IMR-90 (cell line): ENCODE data around the gene HEBP1. TPM values are rescaled to one million over a fixed set of nuclear protein-coding genes. Genes with fewer than 3 reads are reported as not detected.

Source experiments
- ATAC-seq: fragments of 200-7000 bp; cut with Tn5 transposase; 2 replicates; pipeline ENCODE4 v1.9.1; 2020; ENCODE audit warnings: low read depth, mild to moderate bottlenecking, moderate library complexity
- BruUV-seq: library from RNA; stranded (reverse); fragments of 400-500 nt; replicated peaks from 2 replicates; lab custom pipeline; 2021; lab: Mats Ljungman, UMichigan
- CTCF ChIA-PET: fragments of 300-600 bp; formaldehyde crosslinking; extraction: SDS; loops from one replicate; lab custom pipeline; 2021; ENCODE audit warnings: antibody characterized with exemption; lab: Yijun Ruan, JAX
- POLR2A ChIA-PET: fragments of 300-600 bp; sonication (Branson Sonifier 250); formaldehyde crosslinking; loops from one replicate; lab custom pipeline; 2022; ENCODE audit warnings: antibody characterized with exemption; ENCODE audit not compliant: unreplicated experiment; lab: Charles Lee
- DNase-seq: peaks from one replicate; pipeline ENCODE4 v3.0.0; 2013
- H2AFZ ChIP-seq: replicated peaks from 2 replicates; pipeline ENCODE3; 2013; ENCODE audit warnings: low read length, mild to moderate bottlenecking; ENCODE audit not compliant: poor library complexity
- H2AK5ac ChIP-seq: 2 replicates; pipeline ENCODE4 v1.6.1; 2013; ENCODE audit warnings: low read depth, low read length, inconsistent platforms
- H2AK9ac ChIP-seq: replicated peaks from 2 replicates; pipeline ENCODE3; 2013; ENCODE audit warnings: mild to moderate bottlenecking, low read depth, low read length, moderate library complexity; ENCODE audit not compliant: poor library complexity
- H2BK120ac ChIP-seq: 2 replicates; pipeline ENCODE4 v1.6.1; 2013; ENCODE audit warnings: low read depth, low read length, inconsistent platforms
- H2BK15ac ChIP-seq: 3 replicates; pipeline ENCODE4 v1.6.1; 2013; ENCODE audit warnings: low read depth, low read length, inconsistent platforms
- H2BK20ac ChIP-seq: 2 replicates; pipeline ENCODE4 v1.6.1; 2013; ENCODE audit warnings: low read depth, mild to moderate bottlenecking, inconsistent platforms, low read length, moderate library complexity
- H2BK5ac ChIP-seq: 2 replicates; pipeline ENCODE4 v1.6.1; 2013; ENCODE audit warnings: mild to moderate bottlenecking, low read depth, low read length, inconsistent platforms; ENCODE audit not compliant: poor library complexity, severe bottlenecking
- H3K14ac ChIP-seq: replicated peaks from 2 replicates; pipeline ENCODE4 v1.6.1; 2013; ENCODE audit warnings: low read depth, low read length, inconsistent platforms
- H3K18ac ChIP-seq: 2 replicates; pipeline ENCODE4 v1.6.1; 2013; ENCODE audit warnings: low read depth, low read length, control low read depth
- H3K23ac ChIP-seq: 2 replicates; pipeline ENCODE4 v1.6.1; 2013; ENCODE audit warnings: low read depth, low read length, inconsistent platforms
- H3K27ac ChIP-seq: 2 replicates; pipeline ENCODE4 v1.5.1; 2013; ENCODE audit warnings: mild to moderate bottlenecking, control low read depth, low read length; ENCODE audit not compliant: insufficient read depth
- H3K27me3 ChIP-seq: 2 replicates; pipeline ENCODE4 v1.6.1; 2013; ENCODE audit warnings: low read length; ENCODE audit not compliant: control insufficient read depth, insufficient read depth
- H3K36me3 ChIP-seq: 2 replicates; pipeline ENCODE4 v1.6.1; 2013; ENCODE audit warnings: low read length, mixed read lengths; ENCODE audit not compliant: control insufficient read depth, insufficient read depth
- H3K4ac ChIP-seq: 2 replicates; pipeline ENCODE4 v1.6.1; 2013; ENCODE audit warnings: low read depth, low read length, inconsistent platforms
- H3K4me1 ChIP-seq: 2 replicates; pipeline ENCODE4 v1.6.1; 2013; ENCODE audit warnings: low read length, mixed read lengths; ENCODE audit not compliant: control insufficient read depth, insufficient read depth
- H3K4me2 ChIP-seq: 2 replicates; pipeline ENCODE4 v1.6.1; 2013; ENCODE audit warnings: low read depth, mild to moderate bottlenecking, control low read depth, low read length, moderate library complexity
- H3K4me3 ChIP-seq: 2 replicates; pipeline ENCODE4 v1.5.1; 2013; ENCODE audit warnings: low read depth, mild to moderate bottlenecking, control low read depth, low read length, moderate library complexity; ENCODE audit not compliant: insufficient read depth
- H3K56ac ChIP-seq: 2 replicates; pipeline ENCODE4 v1.6.1; 2013; ENCODE audit warnings: low read length, inconsistent platforms; ENCODE audit not compliant: insufficient read depth; ENCODE audit errors: extremely low read depth
- H3K79me1 ChIP-seq, 2 experiments: 2 replicates each; pipeline ENCODE4 v1.6.1; 2013; ENCODE audit warnings: low read length in 2 of 2, inconsistent platforms in 1 of 2, low read depth in 1 of 2
- H3K9ac ChIP-seq: 2 replicates; pipeline ENCODE4 v1.6.1; 2013; ENCODE audit warnings: low read depth, low read length, control low read depth
- H3K9me1 ChIP-seq: 2 replicates; pipeline ENCODE4 v1.6.1; 2013; ENCODE audit warnings: low read length, inconsistent platforms; ENCODE audit not compliant: insufficient read depth
- H3K9me3 ChIP-seq: 2 replicates; pipeline ENCODE4 v1.6.1; 2013; ENCODE audit warnings: low read length; ENCODE audit not compliant: control insufficient read depth, insufficient read depth
- H4K20me1 ChIP-seq: 2 replicates; pipeline ENCODE4 v1.6.1; 2013; ENCODE audit warnings: low read length, inconsistent platforms; ENCODE audit not compliant: insufficient read depth
- H4K5ac ChIP-seq: 2 replicates; pipeline ENCODE4 v1.6.1; 2013; ENCODE audit warnings: mild to moderate bottlenecking, low read depth, low read length, control low read depth
- H4K8ac ChIP-seq, 2 experiments: 2 replicates each; pipeline ENCODE4 v1.6.1; 2013; ENCODE audit warnings: low read depth in 2 of 2, low read length in 2 of 2, control low read depth in 1 of 2, inconsistent platforms in 1 of 2
- H4K91ac ChIP-seq: 2 replicates; pipeline ENCODE4 v1.6.1; 2013; ENCODE audit warnings: low read depth, low read length, inconsistent platforms; ENCODE audit not compliant: insufficient read depth
- CEBPB ChIP-seq: IDR thresholded peaks from 2 replicates; pipeline ENCODE4 v1.6.1; 2012; ENCODE audit warnings: low read depth, low read length, improper control_type of control experiment
- CHD1 ChIP-seq: IDR thresholded peaks from 2 replicates; pipeline ENCODE4 v1.6.1; 2012; ENCODE audit warnings: low read depth, low read length, improper control_type of control experiment
- MAFK ChIP-seq: IDR thresholded peaks from 2 replicates; pipeline ENCODE4 v1.6.1; 2012; ENCODE audit warnings: low read depth, low read length, improper control_type of control experiment
- MAZ ChIP-seq: IDR thresholded peaks from 2 replicates; pipeline ENCODE4 v1.6.1; 2012; ENCODE audit warnings: low read depth, mild to moderate bottlenecking, low read length, improper control_type of control experiment, moderate library complexity, borderline replicate concordance
- MXI1 ChIP-seq: IDR thresholded peaks from 2 replicates; pipeline ENCODE4 v1.6.1; 2012; ENCODE audit warnings: low read depth, mild to moderate bottlenecking, low read length, moderate library complexity, borderline replicate concordance
- RCOR1 ChIP-seq: IDR thresholded peaks from 2 replicates; pipeline ENCODE4 v1.6.1; 2012; ENCODE audit warnings: mild to moderate bottlenecking, low read length, improper control_type of control experiment; ENCODE audit not compliant: insufficient replicate concordance
- RFX5 ChIP-seq: IDR thresholded peaks from 2 replicates; pipeline ENCODE4 v1.8.0; 2012; ENCODE audit warnings: low read depth, mild to moderate bottlenecking, low read length, moderate library complexity
- SMC3 ChIP-seq: fragments of 150-350 bp; IDR thresholded peaks from 2 replicates; pipeline ENCODE4 v1.6.1; 2016; ENCODE audit warnings: low read depth, mild to moderate bottlenecking, antibody characterized with exemption, low read length, moderate library complexity
- WGBS, 2 experiments: methylation state at CpG; one replicate each; pipeline versions ENCODE4 v1.1.5 to v1.1.7; 2013; ENCODE audit warnings: missing lambda C conversion rate in 2 of 2; ENCODE audit not compliant: insufficient read length in 1 of 2; ENCODE audit errors: extremely low coverage in 2 of 2; 5-methylcytosine and 5-hydroxymethylcytosine counted together
- dilution Hi-C: fragments of 300-500 bp; cut with HindIII; formaldehyde crosslinking; loops from one replicate; pipeline ENCODE4 v1.14.3; 2018; ENCODE audit warnings: low sequenced_read_pairs; ENCODE audit not compliant: unreplicated experiment
- in situ Hi-C: fragments of 300-500 bp; cut with MboI; formaldehyde crosslinking; loops from 3 replicates; pipeline ENCODE4 v1.14.3; 2019; ENCODE audit warnings: low sequenced_read_pairs, inconsistent platforms, mixed read lengths
- intact Hi-C: fragments of 100-400 bp; cut with micrococcal nuclease; formaldehyde crosslinking; loops from 2 replicates; pipeline ENCODE4 v1.10.0; 2022
- polyA plus RNA-seq, 3 experiments: library from polyadenylated mRNA; depleted of rRNA; stranded (reverse); fragments of >200 nt; gene quantifications; 2 replicates each; pipeline ENCODE4 v1.2.3, GENCODE V29; 2012; ENCODE audit warnings: low replicate concordance in 1 of 3
- total RNA-seq: library from RNA; depleted of rRNA; stranded (reverse); fragments of >200 nt; gene quantifications from 2 replicates; pipeline ENCODE4 v1.2.3, GENCODE V29; 2012
- TF ChIP-seq, protein P1 (sequence below): fragments of 150-350 bp; IDR thresholded peaks from 2 replicates; pipeline ENCODE4 v1.6.1; 2016; ENCODE audit warnings: low read depth, mild to moderate bottlenecking, low read length, moderate library complexity, borderline replicate concordance

The HEBP1 gene
- total and polyA plus RNA-seq, 2 of the 4 experiments (the other 2 are of a cell fraction) = 18.8 to 49.2 TPM

- TF ChIP-seq MAFK (no peak), SMC3 (no peak), MXI1 (peak; percentile 30; the same call in 1 of the 2 replicates), RFX5 (no peak), CEBPB (peak; percentile 94), RCOR1 (peak; percentile 40), CHD1 (no peak), MAZ (no peak)
- TF ChIP-seq, protein P1, sequence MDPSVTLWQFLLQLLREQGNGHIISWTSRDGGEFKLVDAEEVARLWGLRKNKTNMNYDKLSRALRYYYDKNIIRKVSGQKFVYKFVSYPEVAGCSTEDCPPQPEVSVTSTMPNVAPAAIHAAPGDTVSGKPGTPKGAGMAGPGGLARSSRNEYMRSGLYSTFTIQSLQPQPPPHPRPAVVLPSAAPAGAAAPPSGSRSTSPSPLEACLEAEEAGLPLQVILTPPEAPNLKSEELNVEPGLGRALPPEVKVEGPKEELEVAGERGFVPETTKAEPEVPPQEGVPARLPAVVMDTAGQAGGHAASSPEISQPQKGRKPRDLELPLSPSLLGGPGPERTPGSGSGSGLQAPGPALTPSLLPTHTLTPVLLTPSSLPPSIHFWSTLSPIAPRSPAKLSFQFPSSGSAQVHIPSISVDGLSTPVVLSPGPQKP = no peak
- no peaks in the 10 kb centered on the region for H4K20me1 ChIP-seq
- peak within 1 kb of the TSS; percentile 82 for H3K9ac ChIP-seq
- H3K14ac ChIP-seq = peak within 1 kb of the TSS; percentile 28; the same call in 1 of the 2 replicates
- no peaks in the 10 kb centered on the region for H3K36me3 ChIP-seq
- H3K27ac ChIP-seq = peak within 1 kb of the TSS; percentile 50
- no peaks in the 10 kb centered on the region for H3K27me3 ChIP-seq
- peak within 1 kb of the TSS; percentile 72 for H2BK5ac ChIP-seq
- POLR2A ChIA-PET = interaction anchor here (0.5 to 0.6 kb wide), 4 partner anchors 18 to 152 kb away, joined by 3 to 5 read pairs (median 4); partner anchors contain the start of gene EMP1
- peak within 1 kb of the TSS; percentile 36 for H3K4ac ChIP-seq
- H2AK9ac ChIP-seq = peak within 1 kb of the TSS; percentile 69
- 0% methylated on average over 34 of the region's 74 CpGs; no CpG with 5 or more reads in 1 of the 2 experiments for WGBS, 2 experiments
- H4K8ac ChIP-seq = peak within 1 kb of the TSS; percentile 11 to 95
- H3K23ac ChIP-seq = peak within 1 kb of the TSS; percentile 44
- peaks cover 6 to 7% of the 10 kb centered on the region in 2 experiments; a peak in 2 of 4 replicates for H3K79me1 ChIP-seq
- H4K5ac ChIP-seq = peak within 1 kb of the TSS; percentile 88; the same call in 1 of the 2 replicates
- H3K4me1 ChIP-seq = no peaks in the 10 kb centered on the region
- H2BK15ac ChIP-seq = peak within 1 kb of the TSS; percentile 53; the same call in 1 of the 3 replicates
- CTCF ChIA-PET = interaction anchor here (0.6 to 1.3 kb wide), 4 partner anchors 10 to 168 kb away, joined by 3 to 11 read pairs (median 3); no protein-coding TSS in a partner anchor
- peak; percentile 62 for DNase-seq
- peak; percentile 99 for ATAC-seq
- H2BK120ac ChIP-seq = peak within 1 kb of the TSS; percentile 66
- H3K56ac ChIP-seq = 0 out of 2 replicates have a peak within 1 kb of the TSS, but pooled peaks have one; percentile 13
- intact Hi-C loops (loop anchor here (5.0 kb wide), 1 partner anchor 48 kb away; no protein-coding TSS in a partner anchor), dilution Hi-C loops (no loop called here), in situ Hi-C loops (loop anchor here (25.0 kb wide), 1 partner anchor 493 kb away; no protein-coding TSS in a partner anchor)
- H4K91ac ChIP-seq = peak within 1 kb of the TSS; percentile 58; the same call in 1 of the 2 replicates
- H2AFZ ChIP-seq = peak within 1 kb of the TSS; percentile 95
- H2AK5ac ChIP-seq = no peak within 1 kb of the TSS
- peak within 1 kb of the TSS; percentile 84 for H3K18ac ChIP-seq
- H2BK20ac ChIP-seq = peak within 1 kb of the TSS; percentile 40; the same call in 1 of the 2 replicates
- H3K9me1 ChIP-seq = no peaks in the 10 kb centered on the region
- no TSS peak for BruUV-seq
- H3K9me3 ChIP-seq = no peaks in the 10 kb centered on the region
- H3K4me2 ChIP-seq = peak within 1 kb of the TSS; percentile 100
- peak within 1 kb of the TSS; percentile 95 for H3K4me3 ChIP-seq
Measured at GRCh38 chr12:13044002-13044905, 44.2 kb upstream of the HEBP1 start, which contains the start of gene FAM234B. TSS of gene FAM234B (plus strand) at chr12:13044381. CDS start at chr12:13044404, 23 bp downstream.
